ENCODE results near the gene RERE. TPM values are rescaled to one million over a fixed set of nuclear protein-coding genes. Genes with fewer than 3 reads are reported as not detected.

RERE gene
- total and polyA plus RNA-seq, 2 experiments from 2014 or later, result 39.8 to 62.8 TPM

DNA sequence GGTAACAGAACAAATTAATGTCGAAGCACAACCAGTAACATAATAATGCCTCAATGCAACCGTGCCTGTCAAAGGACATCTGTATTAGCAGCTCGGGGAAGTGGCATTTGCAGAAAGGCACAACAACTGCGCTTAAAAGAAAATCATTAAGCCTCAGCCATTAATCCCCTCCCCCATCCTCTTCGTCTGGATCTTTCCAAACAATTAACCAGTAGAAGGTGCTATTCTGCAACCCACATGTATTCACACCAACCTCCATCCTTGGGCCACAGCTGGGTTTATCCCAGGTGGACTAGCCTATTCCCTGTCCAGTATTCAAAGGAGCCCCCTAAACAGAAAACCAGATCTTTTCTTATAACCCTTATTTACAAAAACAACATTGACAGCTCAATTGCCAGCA, 2.6 kb downstream of the RERE start:
- Histone ChIP-seq H3K9me3 (ENCODE audit: low read depth) (no peaks in the 10 kb centered on the region), H3K79me2 (peaks cover 74% of the 10 kb centered on the region), H3K4me1 (ENCODE audit: insufficient read depth) (peaks cover 26% of the 10 kb centered on the region), H3K4me3 (peak overlapping the region; percentile 77), H3K9me2 (replicated peaks; ENCODE audit: insufficient read depth) (no peaks in the 10 kb centered on the region), H3K27me3 (no peaks in the 10 kb centered on the region), H4K20me1 (ENCODE audit: insufficient read depth, poor library complexity, severe bottlenecking) (peaks cover 19% of the 10 kb centered on the region), H3K36me3 (replicated peaks; ENCODE audit: insufficient read depth, low read depth) (no peaks in the 10 kb centered on the region), H2AFZ (peak overlapping the region; percentile 21), H3K4me2 (peak overlapping the region; percentile 84), H3K27ac (peak overlapping the region; percentile 98)
- TF ChIP-seq CTCF (IDR thresholded peaks at IDR 0.05; ENCODE audit: poor library complexity) (peak; percentile 30), EZH2 (IDR thresholded peaks at IDR 0.05; ENCODE audit: borderline replicate concordance) (no peak), EZH2phosphoT487 (IDR thresholded peaks at IDR 0.05; ENCODE audit: low read depth, severe bottlenecking, unreplicated experiment) (no peak)
- WGBS (ENCODE audit: low lambda C conversion rate, missing lambda C conversion rate), result 43% methylated on average over 5 of the region's 5 CpGs
- peak; percentile 43 for DNase-seq (ENCODE audit: low spot score)

DNA sequence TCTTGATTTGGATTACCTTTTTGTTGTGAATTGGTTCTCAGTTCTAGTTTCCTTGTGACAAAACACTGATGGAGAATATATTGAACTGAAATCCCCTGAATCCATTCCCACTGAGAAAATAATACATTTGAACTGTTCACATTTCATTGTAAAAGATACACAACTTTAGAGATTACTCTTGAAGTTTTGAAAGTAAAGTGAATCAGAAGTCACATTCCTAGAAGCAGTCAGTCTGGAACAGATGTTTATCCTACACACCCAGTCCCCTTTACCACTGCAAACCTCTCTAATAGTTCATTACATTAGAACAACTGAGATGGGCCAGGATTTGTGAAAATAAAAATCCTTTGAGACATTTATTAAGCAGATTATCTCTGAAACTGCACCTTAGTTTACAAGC, 3.4 kb downstream of the RERE start:
- TF ChIP-seq EZH2phosphoT487 (IDR thresholded peaks at IDR 0.05; ENCODE audit: low read depth, severe bottlenecking, unreplicated experiment), result no peak
- TF ChIP-seq EZH2 (IDR thresholded peaks at IDR 0.05; ENCODE audit: borderline replicate concordance), result no peak
- peaks cover 28% of the 10 kb centered on the region for H4K20me1 ChIP-seq (ENCODE audit: insufficient read depth, poor library complexity, severe bottlenecking)

DNA sequence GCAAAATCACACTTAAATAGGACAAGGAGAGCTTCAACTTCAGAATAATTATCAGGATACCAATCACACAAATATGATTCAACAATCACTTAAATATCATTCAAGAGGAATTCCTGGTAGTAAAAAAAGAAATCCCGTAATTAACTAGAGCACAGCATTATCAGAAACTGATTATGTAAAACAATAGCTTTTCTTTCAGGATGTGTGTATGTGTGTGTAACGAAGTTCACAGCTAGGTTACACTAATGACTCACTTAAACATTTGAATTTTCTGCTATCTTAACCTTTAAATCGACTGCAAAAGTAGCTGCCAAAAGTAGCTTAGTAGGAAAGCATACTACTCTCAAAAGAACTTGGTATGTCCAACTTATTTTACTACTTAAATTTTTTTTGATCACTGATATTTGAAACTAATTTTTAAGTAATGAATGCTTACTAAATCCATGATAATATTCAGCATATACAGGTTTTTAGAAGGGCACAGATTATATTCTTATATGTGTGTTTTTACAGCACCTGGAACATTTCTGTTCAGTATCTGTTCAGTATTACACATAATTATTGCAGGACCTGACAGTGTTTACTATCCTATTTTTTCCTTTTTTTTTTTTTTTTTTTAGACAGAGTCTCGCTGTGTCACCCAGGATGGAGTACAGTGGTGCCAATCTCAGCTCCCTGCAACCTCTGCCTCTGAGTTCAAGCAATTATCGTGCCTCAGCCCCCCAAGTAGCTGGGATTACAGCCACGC, 4.2 kb downstream of the RERE start:
- H3K27me3 ChIP-seq, result no peaks in the 10 kb centered on the region
- H3K79me2 ChIP-seq, result peaks cover 91% of the 10 kb centered on the region
- WGBS (ENCODE audit: low lambda C conversion rate, missing lambda C conversion rate), result 76% methylated on average over 6 of the region's 6 CpGs
- peak overlapping the region; percentile 12 for H3K4me2 ChIP-seq
- H3K9me3 ChIP-seq (ENCODE audit: low read depth), result no peaks in the 10 kb centered on the region
- H4K20me1 ChIP-seq (ENCODE audit: insufficient read depth, poor library complexity, severe bottlenecking), result peaks cover 33% of the 10 kb centered on the region
- H3K27ac ChIP-seq, result no peak overlapping the region
- H3K36me3 ChIP-seq (replicated peaks; ENCODE audit: insufficient read depth, low read depth), result no peaks in the 10 kb centered on the region
- H3K4me3 ChIP-seq, result no peak overlapping the region
- no peak for TF ChIP-seq EZH2 (IDR thresholded peaks at IDR 0.05; ENCODE audit: borderline replicate concordance)
- TF ChIP-seq CTCF (IDR thresholded peaks at IDR 0.05; ENCODE audit: poor library complexity), result no peak
- no peak for TF ChIP-seq EZH2phosphoT487 (IDR thresholded peaks at IDR 0.05; ENCODE audit: low read depth, severe bottlenecking, unreplicated experiment)
- no peak for DNase-seq (ENCODE audit: low spot score)
- H2AFZ ChIP-seq, result no peak overlapping the region
- H3K9me2 ChIP-seq (replicated peaks; ENCODE audit: insufficient read depth), result no peaks in the 10 kb centered on the region
- peaks cover 26% of the 10 kb centered on the region for H3K4me1 ChIP-seq (ENCODE audit: insufficient read depth)

More for the DNA sequence above, 3.4 kb downstream of the RERE start:
- Histone ChIP-seq H3K79me2 (peaks cover 83% of the 10 kb centered on the region), H3K27ac (no peak overlapping the region), H2AFZ (no peak overlapping the region), H3K4me1 (ENCODE audit: insufficient read depth) (peaks cover 26% of the 10 kb centered on the region), H3K27me3 (no peaks in the 10 kb centered on the region), H3K4me3 (no peak overlapping the region), H3K9me3 (ENCODE audit: low read depth) (no peaks in the 10 kb centered on the region), H3K36me3 (replicated peaks; ENCODE audit: insufficient read depth, low read depth) (no peaks in the 10 kb centered on the region), H3K9me2 (replicated peaks; ENCODE audit: insufficient read depth) (no peaks in the 10 kb centered on the region), H3K4me2 (peak overlapping the region; percentile 84)
- no peak for DNase-seq (ENCODE audit: low spot score)

DNA sequence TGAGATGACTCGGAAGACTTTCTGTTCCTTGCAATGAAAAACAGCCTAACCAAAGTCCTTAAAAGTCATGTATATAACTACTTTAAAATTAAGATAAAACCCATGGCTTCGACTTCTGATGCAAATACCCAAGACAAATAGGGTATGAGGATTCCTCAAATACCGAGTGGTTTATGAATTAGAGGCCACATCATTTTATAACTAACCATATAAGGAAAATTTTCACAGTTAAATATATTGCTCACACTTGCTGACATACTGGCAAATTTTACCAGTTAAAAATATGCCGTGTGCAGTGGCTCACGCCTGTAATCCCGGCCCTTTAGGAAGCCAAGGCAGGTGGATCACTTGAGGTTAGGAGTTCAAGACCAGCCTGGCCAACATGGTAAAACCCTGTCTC, 5.4 kb downstream of the RERE start:
- no peaks in the 10 kb centered on the region for H3K27me3 ChIP-seq
- H3K9me2 ChIP-seq (replicated peaks; ENCODE audit: insufficient read depth), result no peaks in the 10 kb centered on the region
- 95% methylated on average over 6 of the region's 6 CpGs for WGBS (ENCODE audit: low lambda C conversion rate, missing lambda C conversion rate)
- H4K20me1 ChIP-seq (ENCODE audit: insufficient read depth, poor library complexity, severe bottlenecking), result peaks cover 34% of the 10 kb centered on the region
- no peaks in the 10 kb centered on the region for H3K9me3 ChIP-seq (ENCODE audit: low read depth)
- TF ChIP-seq EZH2 (IDR thresholded peaks at IDR 0.05; ENCODE audit: borderline replicate concordance) (no peak), EZH2phosphoT487 (IDR thresholded peaks at IDR 0.05; ENCODE audit: low read depth, severe bottlenecking, unreplicated experiment) (no peak), CTCF (IDR thresholded peaks at IDR 0.05; ENCODE audit: poor library complexity) (no peak)
- H3K27ac ChIP-seq, result no peak overlapping the region
- H3K4me1 ChIP-seq (ENCODE audit: insufficient read depth), result peaks cover 26% of the 10 kb centered on the region
- no peak for DNase-seq (ENCODE audit: low spot score)
- H2AFZ ChIP-seq, result no peak overlapping the region
- H3K79me2 ChIP-seq, result peaks cover 100% of the 10 kb centered on the region
- no peak overlapping the region for H3K4me3 ChIP-seq
- no peaks in the 10 kb centered on the region for H3K36me3 ChIP-seq (replicated peaks; ENCODE audit: insufficient read depth, low read depth)
- no peak overlapping the region for H3K4me2 ChIP-seq

Measured in hepatocyte (in vitro differentiated cells).